Small intestine (tissue), 7 donors: ENCODE results near the gene STX1B. TPM values are rescaled to one million over a fixed set of nuclear protein-coding genes. Genes with fewer than 3 reads are reported as not detected.

ENCODE experiments used
- DNase-seq, 2 donors: peaks; one replicate each; pipeline versions ENCODE4 v3.0.0 to v3.0.0-alpha.2; 2013
- FAIRE-seq: peaks from 2 replicates; lab custom pipeline; 2012; peaks lifted over from hg19 to GRCh38; lab: Jason Lieb, UNC
- H3K27ac ChIP-seq, 3 donors: one replicate each; pipeline ENCODE4 v1.5.1; 2013; ENCODE audit warnings: low read length in 2 of 3, mild to moderate bottlenecking in 2 of 3, control low read depth in 1 of 3, inconsistent platforms in 1 of 3, low read depth in 1 of 3, moderate library complexity in 1 of 3
- H3K27me3 ChIP-seq, 3 donors: one replicate each; pipeline ENCODE4 v1.6.1; 2013; ENCODE audit warnings: low read length in 3 of 3, inconsistent platforms in 1 of 3; ENCODE audit not compliant: control insufficient read depth in 3 of 3, insufficient read depth in 3 of 3
- H3K36me3 ChIP-seq, 3 donors: one replicate each; pipeline ENCODE4 v1.6.1; 2013; ENCODE audit warnings: low read length in 3 of 3, inconsistent platforms in 1 of 3, low read depth in 1 of 3, mild to moderate bottlenecking in 1 of 3, moderate library complexity in 1 of 3; ENCODE audit not compliant: control insufficient read depth in 3 of 3, insufficient read depth in 2 of 3
- H3K4me1 ChIP-seq, 3 donors: one replicate each; pipeline ENCODE4 v1.6.1; 2013; ENCODE audit warnings: low read length in 2 of 3, inconsistent platforms in 1 of 3, low read depth in 1 of 3, mild to moderate bottlenecking in 1 of 3, moderate library complexity in 1 of 3; ENCODE audit not compliant: control insufficient read depth in 3 of 3, insufficient read depth in 2 of 3
- H3K4me3 ChIP-seq, 3 donors: one replicate each; pipeline ENCODE4 v1.5.1; 2013; ENCODE audit warnings: low read length in 3 of 3, control low read depth in 1 of 3, inconsistent platforms in 1 of 3, low read depth in 1 of 3, mild to moderate bottlenecking in 1 of 3, moderate library complexity in 1 of 3
- H3K9me3 ChIP-seq, 2 donors: one replicate each; pipeline ENCODE4 v1.6.1; 2013; ENCODE audit warnings: low read depth in 1 of 2, low read length in 1 of 2; ENCODE audit not compliant: control insufficient read depth in 2 of 2, insufficient read depth in 1 of 2
- WGBS, 3 donors: extraction: QIAGEN DNeasy Blood & Tissue Kit; methylation state at CpG; one replicate each; pipeline ENCODE4 v1.1.7; 2013; 5-methylcytosine and 5-hydroxymethylcytosine counted together
- polyA plus RNA-seq, 4 donors: library from polyadenylated mRNA; stranded (reverse) in 3 of 4; unstranded in 1 of 4; fragments of 200-250 nt in 3 of 4; fragments of 120-200 nt in 1 of 4; gene quantifications; one replicate each; pipeline versions ENCODE4 v1.2.1 to v1.2.3, GENCODE V29; 2013
- donor health status: healthy with polysubstance abuse.
- donor health status: control.
- donor health status: control.
- donor health status: Bipolar disorder and iron deficiency.
- donor health status: healthy.

STX1B gene
- polyA plus RNA-seq, 4 donors: 0.64 to 1.5 TPM; not detected in 2

DNA sequence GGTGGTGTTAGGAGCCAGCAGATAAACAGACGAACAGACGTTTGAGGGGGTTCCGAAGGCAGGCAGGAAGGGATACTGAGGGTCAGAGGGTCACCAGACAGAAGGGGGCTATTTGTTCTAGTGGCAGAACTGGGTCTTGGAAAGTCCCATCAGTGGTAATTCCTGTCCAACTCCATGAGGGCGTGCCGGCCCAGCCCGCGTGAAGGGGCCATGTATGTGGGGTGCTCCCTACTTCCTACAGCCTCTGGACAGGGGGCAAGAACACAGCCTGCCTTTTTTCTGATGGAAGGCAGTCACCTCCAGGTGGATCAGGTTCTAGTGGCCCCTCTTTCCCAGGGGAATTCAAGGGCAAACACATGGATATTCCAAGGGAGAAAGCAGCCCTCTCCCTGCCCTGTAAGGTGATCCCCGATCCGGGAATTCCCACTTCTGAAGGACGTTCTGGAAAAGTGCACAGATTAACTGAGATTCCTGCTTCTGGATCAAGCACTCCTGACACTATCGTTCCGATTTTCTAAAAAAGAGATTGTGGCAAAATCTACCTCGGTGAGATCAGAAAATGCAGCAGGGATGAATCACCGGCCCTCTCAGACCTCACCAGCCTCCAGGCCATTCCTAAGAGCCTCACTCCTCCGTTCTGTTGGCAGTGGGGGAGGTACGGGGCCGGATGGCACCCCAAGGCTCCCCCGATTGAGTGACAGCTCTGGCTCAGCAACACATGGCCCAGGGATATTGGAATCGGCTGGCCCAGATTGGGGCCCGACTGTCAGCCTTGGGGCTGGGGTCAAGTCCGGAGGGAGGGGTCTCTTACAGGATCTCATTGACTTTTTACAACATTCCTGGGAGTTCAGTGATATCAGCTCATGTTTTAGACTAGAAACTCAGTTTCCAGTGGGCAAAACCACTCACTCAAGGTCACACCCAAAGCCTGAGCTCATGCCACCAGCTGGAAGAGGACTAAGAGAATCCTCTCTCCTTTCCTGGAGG, 12.4 kb downstream of the STX1B start:
- no peaks in the 10 kb centered on the region for H3K36me3 ChIP-seq
- H3K4me3 ChIP-seq: peak overlapping the region in 2 of 3 donors; percentile 31 to 51
- FAIRE-seq: no peak

GRCh38 chr16:30996985-30997724, 13.3 kb downstream of the STX1B start:
- Histone ChIP-seq H3K4me1 (peaks cover 0 to 39% (median 0%) of the 10 kb centered on the region in 3 donors), H3K27ac (peak overlapping the region in 2 of 3 donors; percentile 37 to 90), H3K4me3 (peak overlapping the region; percentile 27 to 51 (median 31)), H3K36me3 (no peaks in the 10 kb centered on the region), H3K27me3 (no peaks in the 10 kb centered on the region), H3K9me3 (no peaks in the 10 kb centered on the region)
- FAIRE-seq (no peak), DNase-seq (peak; percentile 79 to 83)
- WGBS, 3 donors: 3% methylated on average over 47 to 60 of the region's 60 CpGs

More for the DNA sequence above, 12.4 kb downstream of the STX1B start:
- Histone ChIP-seq H3K27me3 (no peaks in the 10 kb centered on the region), H3K27ac (peak overlapping the region in 1 of 3 donors; percentile 2), H3K9me3 (no peaks in the 10 kb centered on the region), H3K4me1 (peaks cover 0 to 40% (median 0%) of the 10 kb centered on the region in 3 donors)
- WGBS, 3 donors: 64 to 72% (median 67%) methylated on average over 21 of the region's 21 CpGs
- DNase-seq: no peak

- FAIRE-seq (no peak), DNase-seq (peak; percentile 62 to 72)
- H3K36me3 ChIP-seq: no peaks in the 10 kb centered on the region
- peak overlapping the region in 2 of 3 donors; percentile 28 to 90 for H3K27ac ChIP-seq
- peaks cover 0 to 32% (median 0%) of the 10 kb centered on the region in 3 donors for H3K4me1 ChIP-seq
- H3K27me3 ChIP-seq: no peaks in the 10 kb centered on the region
- H3K9me3 ChIP-seq: no peaks in the 10 kb centered on the region
- peak overlapping the region in 2 of 3 donors; percentile 31 to 51 for H3K4me3 ChIP-seq
- WGBS, 3 donors: 8 to 16% (median 13%) methylated on average over 23 of the region's 23 CpGs
Observed at GRCh38 chr16:30996324-30996984, 14.0 kb downstream of the STX1B start.

DNA sequence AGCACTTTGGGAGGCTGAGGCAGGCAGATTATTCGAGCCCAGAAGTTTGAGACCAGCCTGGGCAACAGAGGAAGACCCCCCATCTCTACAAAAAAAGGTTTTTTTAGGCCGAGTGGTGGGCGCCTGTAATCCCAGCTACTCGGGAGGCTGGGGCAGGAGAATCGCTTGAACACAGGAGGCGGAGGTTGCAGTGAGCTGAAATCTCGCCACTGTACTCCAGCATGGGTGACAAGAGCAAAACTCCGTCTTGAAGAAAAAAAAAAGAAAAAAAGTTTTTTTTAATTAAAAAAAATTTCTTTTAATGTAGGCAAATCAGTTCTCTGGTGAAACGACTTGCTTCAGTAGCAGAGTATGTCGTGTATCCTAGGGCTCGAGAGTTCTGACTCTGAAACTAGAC, 14.5 kb downstream of the STX1B start:
- Histone ChIP-seq H3K4me1 (peaks cover 0 to 32% (median 0%) of the 10 kb centered on the region in 3 donors), H3K27me3 (no peaks in the 10 kb centered on the region), H3K4me3 (no peak overlapping the region), H3K27ac (peak overlapping the region in 1 of 3 donors; percentile 90), H3K36me3 (no peaks in the 10 kb centered on the region), H3K9me3 (no peaks in the 10 kb centered on the region)
- DNase-seq (no peak), FAIRE-seq (no peak)
- WGBS, 3 donors: 69 to 74% (median 73%) methylated on average over 11 of the region's 11 CpGs

- H3K27me3 ChIP-seq: no peaks in the 10 kb centered on the region
- no peak for FAIRE-seq
Observed at GRCh38 chr16:30992931-30993816, 17.3 kb downstream of the STX1B start.

DNA sequence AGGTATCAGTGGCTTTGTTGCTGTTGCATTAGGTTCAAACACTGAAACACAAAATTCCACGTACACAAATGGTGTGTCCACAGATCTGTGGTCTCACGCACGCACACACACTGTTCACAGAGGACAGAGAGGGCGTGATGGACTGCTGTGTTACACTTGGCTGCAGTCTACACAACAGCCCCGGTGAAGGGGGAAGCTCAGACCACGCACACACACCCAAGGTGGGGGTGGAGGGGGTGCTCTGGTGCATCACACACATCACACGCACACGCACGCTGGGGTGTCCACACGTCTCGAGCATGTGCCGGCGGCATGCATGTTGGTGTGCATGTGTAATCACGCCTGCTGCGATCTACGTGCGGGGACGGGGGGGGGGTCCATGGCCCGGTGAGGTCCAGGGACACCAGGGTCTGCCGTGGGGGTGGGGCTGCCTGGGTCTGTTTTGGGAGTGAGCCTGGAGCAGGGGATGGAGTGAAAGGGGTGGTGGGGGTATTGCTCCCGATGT, 18.1 kb downstream of the STX1B start:
- FAIRE-seq: no peak
- 86 to 89% (median 87%) methylated on average over 20 to 21 of the region's 21 CpGs for WGBS, 3 donors

More at GRCh38 chr16:30992931-30993816, 17.3 kb downstream of the STX1B start:
- Histone ChIP-seq H3K27ac (no peak overlapping the region), H3K4me3 (no peak overlapping the region), H3K36me3 (peaks cover 0 to 5% (median 0%) of the 10 kb centered on the region in 3 donors), H3K4me1 (peaks cover 0 to 16% (median 0%) of the 10 kb centered on the region in 3 donors), H3K9me3 (no peaks in the 10 kb centered on the region)
- WGBS, 3 donors: 81 to 84% (median 82%) methylated on average over 27 to 29 of the region's 29 CpGs
- DNase-seq: no peak

GRCh38 chr16:30991052-30991451, 19.4 kb downstream of the STX1B start:
- Histone ChIP-seq H3K27ac (no peak overlapping the region), H3K4me1 (peaks cover 0 to 2% (median 0%) of the 10 kb centered on the region in 3 donors), H3K27me3 (no peaks in the 10 kb centered on the region), H3K36me3 (peaks cover 0 to 22% (median 0%) of the 10 kb centered on the region in 3 donors), H3K9me3 (no peaks in the 10 kb centered on the region), H3K4me3 (no peak overlapping the region)
- WGBS, 3 donors: 74 to 77% (median 75%) methylated on average over 8 of the region's 8 CpGs
- FAIRE-seq (no peak), DNase-seq (no peak)

More for the DNA sequence above, 18.1 kb downstream of the STX1B start:
- DNase-seq: no peak
- no peaks in the 10 kb centered on the region for H3K27me3 ChIP-seq
- H3K36me3 ChIP-seq: peaks cover 0 to 13% (median 0%) of the 10 kb centered on the region in 3 donors
- peaks cover 0 to 8% (median 0%) of the 10 kb centered on the region in 3 donors for H3K4me1 ChIP-seq
- no peaks in the 10 kb centered on the region for H3K9me3 ChIP-seq
- no peak overlapping the region for H3K4me3 ChIP-seq
- H3K27ac ChIP-seq: no peak overlapping the region
